Activated T-cell treated with anti-CD3 and anti-CD28 coated beads, Interleukin-2, amount 50 U/mL, for 48 hours (primary cell): ENCODE data around the gene TSPYL2.
A peak's percentile ranks its signal among the peaks of the same experiment; 100 is the strongest.

Experiments used
- DNase-seq, 2 experiments: peaks; one replicate each; pipeline ENCODE4 v3.0.0-alpha.2; 2020

Gene TSPYL2

DNA sequence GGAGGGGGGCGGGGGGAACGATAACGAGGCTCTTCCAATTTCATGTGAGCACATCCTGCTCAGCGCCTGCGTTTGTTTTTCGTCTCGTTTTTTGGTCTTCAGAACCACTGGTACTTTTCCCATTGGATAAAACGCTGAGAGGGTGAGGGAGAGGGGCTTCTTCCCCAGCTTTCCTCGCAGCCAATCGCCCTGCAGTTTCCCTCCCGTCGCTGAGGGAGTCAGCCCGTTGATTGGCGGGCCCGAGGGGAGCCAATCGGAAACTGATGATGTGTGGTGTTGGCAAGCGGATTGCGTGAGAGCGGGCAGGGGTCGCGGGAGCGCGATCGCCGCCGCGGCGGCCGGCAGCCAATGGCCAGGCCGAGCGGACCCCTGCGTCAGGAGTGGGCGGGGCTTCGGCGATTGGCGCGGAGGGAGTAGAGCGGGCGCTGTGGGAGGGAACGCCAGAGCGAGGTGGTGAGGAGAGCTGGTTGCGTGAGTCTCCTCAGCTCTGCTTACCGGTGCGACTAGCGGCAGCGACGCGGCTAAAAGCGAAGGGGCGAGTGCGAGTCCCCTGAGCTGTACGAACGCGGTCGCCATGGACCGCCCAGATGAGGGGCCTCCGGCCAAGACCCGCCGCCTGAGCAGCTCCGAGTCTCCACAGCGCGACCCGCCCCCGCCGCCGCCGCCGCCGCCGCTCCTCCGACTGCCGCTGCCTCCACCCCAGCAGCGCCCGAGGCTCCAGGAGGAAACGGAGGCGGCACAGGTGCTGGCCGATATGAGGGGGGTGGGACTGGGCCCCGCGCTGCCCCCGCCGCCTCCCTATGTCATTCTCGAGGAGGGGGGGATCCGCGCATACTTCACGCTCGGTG is at the start of gene TSPYL2:
TSS of gene TSPYL2 (plus strand) at position 443 of the 848 bp plus-strand sequence. CDS start at position 575, 132 bp downstream.
- DNase-seq, result peak; percentile 92 to 94

DNA sequence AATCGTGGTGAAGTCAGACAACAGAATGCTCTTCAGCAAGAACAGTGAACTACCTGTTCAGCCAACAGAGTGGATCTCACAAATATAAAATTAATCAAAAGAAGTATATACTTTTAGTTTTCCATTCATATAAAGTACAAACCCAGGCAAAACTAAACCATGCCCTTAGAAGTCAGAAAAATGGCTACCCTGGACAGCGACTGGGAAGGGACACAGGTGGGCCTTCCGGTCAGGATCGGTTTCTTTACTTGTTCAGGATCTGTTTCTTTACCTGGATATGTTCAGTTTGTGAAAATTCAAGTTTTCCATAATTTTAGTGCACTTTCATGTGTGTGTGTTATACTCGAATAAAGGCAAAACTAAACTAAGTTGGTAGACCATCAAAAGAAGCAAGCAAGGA is 46.0 kb upstream of the TSPYL2 start:
- DNase-seq, result no peak

DNA sequence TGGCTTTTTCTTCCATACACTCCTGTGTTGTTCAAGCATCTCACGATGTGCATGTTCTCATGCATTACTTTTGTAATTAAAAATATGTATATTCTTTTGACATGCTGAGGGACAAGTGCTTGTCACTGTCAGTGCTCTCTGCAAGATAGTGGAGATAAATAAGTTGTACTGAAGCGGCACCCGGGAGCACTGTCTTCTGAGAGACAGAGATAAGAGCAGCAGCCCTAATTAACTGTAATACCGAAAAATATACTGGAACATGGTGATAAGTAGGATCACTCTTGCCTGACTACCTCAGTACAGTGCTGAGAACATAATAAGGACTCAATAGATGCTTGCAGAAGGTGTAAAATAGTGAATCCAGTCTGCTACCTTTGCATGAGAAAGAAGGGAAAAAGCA is 42.9 kb upstream of the TSPYL2 start:
- DNase-seq, result no peak

DNA sequence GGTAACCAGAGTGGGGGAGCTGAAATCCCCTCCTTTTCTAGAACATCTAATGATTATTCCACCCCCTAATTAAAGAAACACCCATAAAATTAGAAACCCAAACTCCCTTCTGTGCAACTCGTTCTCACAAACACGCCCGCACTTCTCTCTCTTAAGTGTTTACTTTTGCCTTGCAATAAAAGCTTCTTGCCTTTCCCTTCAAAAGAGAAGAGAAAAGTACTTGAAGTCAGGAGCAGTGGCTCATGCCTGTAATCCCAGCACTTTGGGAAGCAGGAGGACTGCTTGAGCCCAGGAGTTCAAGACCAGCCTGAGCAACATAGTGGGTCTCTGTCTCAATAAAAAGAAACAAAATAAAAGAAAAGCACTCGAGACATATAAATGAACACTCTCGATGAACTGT is 37.2 kb upstream of the TSPYL2 start:
- DNase-seq, result no peak

DNA sequence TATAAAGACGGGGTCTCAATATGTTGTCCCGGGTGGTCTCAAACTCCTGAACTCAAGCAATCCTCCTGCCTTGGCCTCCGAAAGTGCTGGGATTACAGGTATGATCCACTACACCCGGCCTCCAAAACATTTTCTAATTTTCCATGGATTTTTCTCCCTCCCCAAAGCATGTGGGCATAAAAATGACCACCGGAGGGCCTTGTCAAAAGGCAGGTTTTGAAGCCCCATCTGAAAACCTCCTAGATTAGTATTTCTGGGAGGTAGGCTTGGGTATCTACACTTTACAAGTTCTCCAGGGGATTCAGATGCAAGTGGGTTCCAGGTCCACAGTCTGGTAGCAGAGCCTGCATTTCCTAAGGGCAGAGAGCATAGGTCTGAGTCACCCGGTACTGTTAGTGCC is 34.9 kb upstream of the TSPYL2 start:
- no peak for DNase-seq

DNA sequence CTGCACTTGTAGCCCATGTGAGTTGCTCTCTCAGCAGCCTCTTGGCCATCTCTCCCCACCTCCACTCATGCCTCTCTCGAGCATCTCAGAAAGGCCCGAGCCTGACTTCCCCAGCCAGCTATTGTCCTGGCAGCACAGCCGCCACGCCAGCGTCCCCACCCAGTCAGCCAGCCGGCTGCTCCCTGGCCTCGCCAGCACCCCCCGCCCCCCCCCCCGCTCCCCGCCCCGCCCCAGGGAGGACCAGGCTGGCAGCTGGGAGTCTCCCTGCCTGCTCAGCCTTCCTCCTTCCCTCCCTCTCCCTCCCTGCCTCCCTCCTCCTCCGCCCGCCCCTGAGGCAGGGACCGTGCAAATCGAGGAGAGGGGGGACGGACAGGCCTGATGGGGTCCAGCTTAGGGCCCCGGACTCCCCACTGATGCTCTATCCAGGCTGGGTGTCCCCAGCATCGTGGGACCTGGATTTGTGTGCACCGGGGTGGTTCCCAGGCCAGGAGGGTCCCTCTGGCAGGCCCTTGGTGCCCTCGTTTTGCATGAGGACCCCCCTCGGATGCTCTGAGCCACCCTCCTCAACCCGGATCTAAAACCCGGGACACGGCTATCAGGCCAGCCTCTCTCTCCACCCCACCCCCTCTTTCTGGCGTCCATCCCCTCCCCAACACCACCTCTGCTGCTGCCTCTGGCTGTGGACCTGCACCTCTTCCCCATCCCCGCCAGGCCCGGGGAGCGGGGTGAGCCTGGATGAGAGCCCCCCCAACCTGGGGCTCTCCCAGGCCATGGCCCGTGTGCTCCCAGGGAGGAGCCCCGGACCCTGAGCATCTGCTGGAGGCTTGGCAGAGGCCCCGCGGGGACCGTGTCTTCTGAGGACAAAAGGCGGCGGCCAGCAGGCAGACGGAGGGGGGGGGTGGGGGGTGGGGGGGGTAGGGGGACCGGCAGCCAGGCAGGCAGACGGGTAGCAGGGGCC is 33.7 kb upstream of the TSPYL2 start, which contains the start of gene GPR173:
TSS of gene GPR173 (plus strand) at position 621 of the 958 bp plus-strand sequence. CDS start 27,833 bp downstream, outside the sequence.
- no peak for DNase-seq

DNA sequence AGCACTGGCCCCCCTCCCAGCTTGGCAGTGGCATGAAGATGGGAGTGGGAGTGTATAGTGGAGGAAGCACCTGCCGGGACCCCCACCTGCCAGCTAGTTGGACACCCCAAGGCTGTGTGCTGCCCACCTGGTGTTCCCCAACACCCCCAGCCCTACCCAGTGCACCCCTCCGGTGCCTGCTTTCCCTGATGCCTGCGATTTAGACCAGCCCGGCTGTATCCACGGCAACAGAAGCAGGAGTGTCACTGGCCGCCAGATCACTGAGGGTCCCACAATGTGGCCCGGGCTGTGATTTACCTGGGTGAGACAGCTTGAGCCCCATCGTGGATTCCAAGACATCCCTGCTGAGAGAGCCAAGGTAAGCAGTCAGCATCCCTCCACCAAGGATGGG is 33.0 kb upstream of the TSPYL2 start:
- DNase-seq, result no peak

DNA sequence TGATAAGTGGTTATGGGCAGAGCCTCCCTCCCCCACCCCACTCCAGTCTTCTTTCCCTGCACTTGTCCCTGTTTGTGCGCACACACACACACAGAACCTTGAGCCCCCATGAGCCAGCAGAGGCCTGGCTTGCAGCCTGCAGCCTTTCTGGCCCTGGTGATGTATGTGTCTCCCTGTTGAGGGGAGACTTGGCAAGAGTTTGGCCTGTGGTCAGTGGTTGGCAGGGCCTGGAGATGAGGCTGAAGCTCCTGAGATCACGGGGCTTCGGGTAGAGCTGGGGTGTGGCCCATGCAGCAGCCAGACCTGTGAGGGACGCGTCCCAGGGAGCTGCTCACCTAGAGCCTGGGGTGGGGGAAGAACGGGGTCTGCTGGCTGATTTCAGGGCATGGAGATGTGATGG is 31.3 kb upstream of the TSPYL2 start:
- no peak for DNase-seq

DNA sequence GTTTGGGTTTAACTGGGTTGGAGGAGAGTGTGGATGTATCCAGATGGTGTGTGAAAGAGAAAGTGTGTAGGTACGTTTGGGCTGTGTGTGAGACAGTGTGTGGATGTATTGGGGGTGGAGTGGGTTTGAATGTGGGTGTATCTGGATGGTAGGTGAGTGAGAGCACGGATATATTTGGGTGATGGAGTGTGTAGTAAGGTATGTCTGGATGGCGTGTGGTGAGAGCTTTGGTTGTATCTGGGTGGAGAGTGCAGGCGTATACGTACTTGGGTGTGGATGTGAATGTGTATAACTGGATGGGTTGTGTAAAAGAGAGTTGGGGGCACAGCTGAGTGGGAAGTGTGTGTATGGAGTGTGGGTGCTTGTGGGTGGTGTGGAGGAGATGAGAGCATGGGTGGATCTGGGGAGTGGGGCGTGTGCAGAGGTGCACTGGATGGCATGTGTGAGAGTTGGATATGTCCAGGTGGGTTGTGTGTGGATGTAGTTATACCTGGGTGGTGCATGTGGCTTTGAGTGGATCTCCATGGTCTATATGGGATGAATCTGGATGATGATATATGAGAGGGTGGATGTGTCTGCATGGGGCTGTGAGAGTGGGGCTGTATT is 26.8 kb upstream of the TSPYL2 start:
- DNase-seq, result no peak

DNA sequence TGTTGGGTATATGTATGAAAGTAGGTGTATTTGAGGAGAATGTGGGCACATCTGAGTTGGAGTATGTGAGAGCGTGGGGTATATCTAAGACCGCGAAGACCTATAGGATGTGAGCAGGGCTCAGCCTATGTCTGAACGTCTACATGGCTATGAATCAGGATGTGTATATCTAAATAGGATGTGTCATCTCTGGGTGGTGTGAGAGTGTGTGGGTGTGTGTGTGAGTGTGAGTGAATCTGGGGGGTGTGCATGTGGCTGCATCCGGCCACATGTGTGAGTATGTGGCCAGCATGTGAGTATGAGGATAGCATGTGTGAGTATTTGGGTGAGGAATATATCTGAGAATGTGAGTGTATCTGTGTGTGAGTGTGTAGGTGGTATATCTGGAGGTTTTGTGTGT is 25.9 kb upstream of the TSPYL2 start:
- no peak for DNase-seq

DNA sequence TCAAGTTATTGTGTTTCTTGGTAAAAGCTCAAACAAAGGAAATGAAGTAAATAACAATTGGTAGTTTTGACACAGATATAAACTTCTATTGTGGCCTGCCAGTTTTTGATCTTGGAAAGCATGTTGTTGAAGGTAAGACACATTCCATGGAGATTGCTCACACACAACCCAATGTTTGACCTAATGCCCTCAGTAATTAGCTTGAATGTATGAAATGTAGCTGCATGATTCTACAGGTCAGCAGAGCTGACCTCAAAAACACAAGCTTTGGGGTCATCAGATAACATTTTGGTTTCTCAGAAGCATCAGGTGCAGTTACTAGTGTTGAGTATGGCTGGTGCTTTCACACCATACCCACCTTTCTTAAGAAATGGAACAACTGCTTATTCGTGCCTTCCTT is 17.1 kb upstream of the TSPYL2 start:
- no peak for DNase-seq

DNA sequence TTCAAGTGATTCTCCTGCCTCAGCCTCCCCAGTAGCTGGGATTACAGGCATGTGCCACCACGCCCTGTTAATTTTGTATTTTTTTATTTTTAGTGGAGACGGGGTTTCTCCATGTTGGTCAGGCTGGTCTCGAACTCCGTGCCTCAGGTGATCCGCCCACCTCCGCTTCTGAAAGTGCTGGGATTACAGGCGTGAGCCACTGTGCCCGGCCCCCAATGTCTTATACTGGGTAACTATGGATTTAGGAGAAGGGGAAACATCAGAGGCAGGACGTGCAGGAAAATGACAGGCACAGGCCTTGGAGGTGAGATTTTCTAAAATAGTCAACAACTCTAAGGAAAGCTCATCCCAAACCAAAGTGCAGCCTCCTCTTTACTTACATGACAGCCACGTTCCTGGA is 11.1 kb upstream of the TSPYL2 start:
- no peak for DNase-seq

DNA sequence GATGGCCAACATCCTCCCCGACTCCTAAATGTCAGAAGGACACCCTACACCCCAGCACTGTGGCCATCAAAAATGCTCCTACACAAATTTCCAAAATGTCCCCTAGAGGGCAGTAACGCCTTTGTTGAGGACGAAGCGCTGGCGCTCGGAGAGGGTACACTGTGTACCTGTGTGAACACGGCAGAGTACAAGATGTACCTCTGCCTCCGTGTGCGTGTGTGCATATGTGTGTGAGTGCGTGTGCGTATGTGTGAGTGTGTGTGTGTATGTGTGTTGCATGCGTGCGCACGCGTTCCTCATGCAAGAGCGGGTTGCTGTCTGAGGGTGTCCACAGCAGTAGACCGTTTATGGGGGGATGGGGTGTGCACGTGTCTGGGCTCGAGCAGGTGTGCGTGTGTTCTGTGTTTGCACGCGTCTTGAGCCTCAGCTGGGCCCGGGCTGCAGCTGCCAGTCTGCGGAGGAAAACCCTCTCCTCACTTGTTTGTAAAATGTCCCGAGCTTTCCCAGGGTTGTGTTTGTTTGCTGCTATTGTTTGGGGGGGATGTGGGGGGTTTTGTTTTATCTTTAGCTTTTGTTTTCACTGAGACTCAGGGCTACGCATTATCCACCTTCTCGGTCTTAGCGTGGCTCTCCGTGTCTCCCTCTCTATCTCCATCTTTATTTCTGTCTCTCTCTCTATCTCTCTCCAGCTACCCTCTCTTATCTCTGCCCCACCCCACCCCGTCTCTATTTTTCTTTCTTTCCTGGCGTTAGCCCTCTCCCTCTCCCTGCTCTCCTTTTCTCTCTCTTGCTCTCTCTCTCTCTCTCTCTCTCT is 10.4 kb upstream of the TSPYL2 start:
- DNase-seq, result peak; percentile 76 to 77

DNA sequence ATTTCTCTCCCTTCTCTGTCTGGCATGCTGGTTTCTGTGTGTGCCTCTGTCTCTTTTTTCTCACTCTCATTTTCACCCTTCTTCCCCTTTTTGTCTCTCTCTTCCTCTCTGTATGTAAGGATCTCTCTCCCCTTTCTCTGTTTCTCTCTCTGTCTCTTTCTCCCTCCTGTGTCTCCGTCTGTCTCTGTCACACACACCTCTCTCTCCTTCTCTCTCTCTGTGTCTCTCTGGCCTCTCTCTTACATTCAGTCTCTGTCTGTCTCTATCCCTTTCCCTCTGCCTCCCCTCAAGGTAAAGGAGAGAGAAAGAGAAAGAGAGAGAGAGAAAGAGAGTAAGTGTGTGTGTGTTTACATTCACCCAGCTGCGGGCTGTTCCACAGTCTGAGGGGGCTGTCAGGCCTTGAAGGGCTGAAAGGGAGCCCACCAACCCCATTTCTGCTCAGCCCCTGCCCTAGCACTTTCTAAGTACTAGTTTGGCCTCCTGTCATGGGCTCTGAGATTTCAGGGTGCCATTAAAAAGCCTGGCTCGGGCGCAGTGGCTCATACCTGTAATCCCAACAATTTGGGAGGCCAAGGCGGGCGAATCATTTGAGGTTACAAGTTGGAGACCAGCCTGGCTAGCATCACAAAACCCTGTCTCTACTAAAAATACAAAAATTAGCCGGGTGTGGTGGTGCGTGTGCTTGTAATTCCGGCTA is 9.6 kb upstream of the TSPYL2 start:
- DNase-seq, result no peak

DNA sequence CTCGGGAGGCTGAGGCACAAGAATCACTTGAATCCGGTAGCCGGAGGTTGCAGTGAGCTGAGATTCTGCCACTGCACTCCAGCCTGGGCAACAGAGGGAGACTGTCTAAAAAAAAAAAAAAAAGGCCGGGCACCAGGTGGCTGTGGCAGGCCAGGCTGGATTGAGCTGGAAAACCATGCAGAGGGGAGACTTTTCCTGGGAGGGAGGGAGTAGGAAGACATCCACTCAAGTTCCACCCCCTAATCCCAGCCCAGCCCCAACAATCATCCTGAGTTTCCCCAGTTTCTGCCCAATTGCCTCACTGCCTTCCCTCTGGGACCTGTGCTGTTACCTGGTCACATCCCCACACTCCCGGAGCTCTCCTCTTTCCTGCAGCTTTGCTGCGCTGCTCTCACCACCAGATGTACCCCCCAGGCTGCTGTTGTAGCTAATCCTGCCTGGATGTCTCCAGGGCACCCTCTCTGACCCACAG is 9.0 kb upstream of the TSPYL2 start:
- peak in 1 of 2 experiments; percentile 33 for DNase-seq

DNA sequence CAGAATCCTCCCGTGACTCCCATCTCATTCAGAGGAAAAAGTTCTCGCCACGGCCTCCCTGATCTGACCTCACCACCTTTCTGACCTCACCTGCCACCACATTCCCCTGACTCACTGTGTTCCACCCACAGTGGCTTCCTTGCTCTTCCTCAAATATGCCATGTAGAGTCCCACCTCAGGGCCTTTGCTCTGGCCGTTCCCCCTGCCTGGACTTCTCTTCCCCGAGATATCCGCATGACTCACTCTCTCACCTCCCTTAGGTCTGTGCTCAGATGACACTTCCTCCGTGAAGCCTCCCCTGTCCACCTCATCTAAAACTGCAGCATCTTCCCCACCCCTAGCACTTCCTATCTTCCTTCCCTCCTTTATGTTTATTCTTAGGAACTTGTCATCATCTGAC is 7.2 kb upstream of the TSPYL2 start:
- peak; percentile 39 to 46 for DNase-seq

DNA sequence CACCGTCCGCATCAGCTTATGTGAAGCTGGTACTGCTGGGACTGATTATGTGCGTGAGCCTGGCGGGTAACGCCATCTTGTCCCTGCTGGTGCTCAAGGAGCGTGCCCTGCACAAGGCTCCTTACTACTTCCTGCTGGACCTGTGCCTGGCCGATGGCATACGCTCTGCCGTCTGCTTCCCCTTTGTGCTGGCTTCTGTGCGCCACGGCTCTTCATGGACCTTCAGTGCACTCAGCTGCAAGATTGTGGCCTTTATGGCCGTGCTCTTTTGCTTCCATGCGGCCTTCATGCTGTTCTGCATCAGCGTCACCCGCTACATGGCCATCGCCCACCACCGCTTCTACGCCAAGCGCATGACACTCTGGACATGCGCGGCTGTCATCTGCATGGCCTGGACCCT is 5.5 kb upstream of the TSPYL2 start:
- no peak for DNase-seq

DNA sequence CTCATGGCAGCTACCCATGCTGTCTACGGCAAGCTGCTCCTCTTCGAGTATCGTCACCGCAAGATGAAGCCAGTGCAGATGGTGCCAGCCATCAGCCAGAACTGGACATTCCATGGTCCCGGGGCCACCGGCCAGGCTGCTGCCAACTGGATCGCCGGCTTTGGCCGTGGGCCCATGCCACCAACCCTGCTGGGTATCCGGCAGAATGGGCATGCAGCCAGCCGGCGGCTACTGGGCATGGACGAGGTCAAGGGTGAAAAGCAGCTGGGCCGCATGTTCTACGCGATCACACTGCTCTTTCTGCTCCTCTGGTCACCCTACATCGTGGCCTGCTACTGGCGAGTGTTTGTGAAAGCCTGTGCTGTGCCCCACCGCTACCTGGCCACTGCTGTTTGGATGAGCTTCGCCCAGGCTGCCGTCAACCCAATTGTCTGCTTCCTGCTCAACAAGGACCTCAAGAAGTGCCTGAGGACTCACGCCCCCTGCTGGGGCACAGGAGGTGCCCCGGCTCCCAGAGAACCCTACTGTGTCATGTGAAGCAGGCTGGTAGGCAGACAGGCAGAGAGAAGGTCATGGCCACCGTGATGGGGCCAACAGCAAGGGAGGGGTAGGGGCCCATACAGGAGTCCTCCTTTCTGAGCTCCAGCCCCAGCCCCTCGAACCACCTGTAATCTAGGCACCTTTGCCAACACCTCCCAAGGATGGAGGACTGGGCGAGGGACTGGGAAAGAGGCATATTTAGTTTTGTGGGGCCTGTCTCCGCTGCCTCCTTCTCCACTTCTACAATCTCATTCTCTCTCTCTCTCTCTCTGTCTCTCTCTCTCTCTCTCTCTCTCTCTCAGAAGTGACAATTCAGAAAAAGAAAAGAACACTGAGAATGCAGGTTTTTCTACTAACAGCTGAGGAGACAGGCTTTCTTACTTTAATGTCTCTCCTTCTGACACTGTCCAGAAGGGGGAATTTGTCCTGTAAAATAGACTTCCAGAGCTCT is 4.7 kb upstream of the TSPYL2 start:
- DNase-seq, result no peak

DNA sequence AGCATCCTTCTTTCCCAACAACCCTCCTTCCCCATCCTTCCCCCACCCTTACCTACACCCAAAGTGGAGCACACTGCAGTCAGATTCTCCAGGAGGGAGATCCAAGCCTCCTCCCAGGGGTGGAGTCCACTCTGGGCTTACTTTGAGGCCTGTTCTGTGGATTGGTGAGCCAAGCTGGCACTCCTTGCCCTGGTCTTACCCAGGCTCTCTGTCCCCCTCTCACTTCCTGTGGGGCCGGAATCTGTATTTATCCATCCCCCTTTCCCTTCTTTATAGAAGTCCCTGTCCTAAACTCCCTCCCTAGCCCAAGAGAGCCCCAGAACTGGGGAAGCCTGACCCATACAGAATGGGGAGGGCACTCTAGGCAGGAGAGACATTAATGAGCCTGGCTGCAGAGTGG is 3.2 kb upstream of the TSPYL2 start:
- no peak for DNase-seq
